BE2C (cell line): ENCODE measurements around the gene NHERF1. TPM values are rescaled to one million over a fixed set of nuclear protein-coding genes. Genes with fewer than 3 reads are reported as not detected.

Source experiments
- DNase-seq: peaks from one replicate; pipeline ENCODE4 v3.0.0-alpha.2; 2020
- H3K27me3 ChIP-seq: fragments of 250-450 bp; sonication (Bioruptor Pico); 2 replicates; pipeline ENCODE4 v1.5.1; 2020; ENCODE audit warnings: mild to moderate bottlenecking
- H3K36me3 ChIP-seq: fragments of 250-450 bp; sonication (Bioruptor Pico); 2 replicates; pipeline ENCODE4 v1.5.1; 2020; ENCODE audit warnings: mild to moderate bottlenecking
- H3K4me1 ChIP-seq: fragments of 250-450 bp; sonication (Bioruptor Pico); 2 replicates; pipeline ENCODE4 v1.5.1; 2020
- H3K4me3 ChIP-seq: 2 replicates; pipeline ENCODE4 v1.5.1; 2011; ENCODE audit warnings: low read depth, low read length
- H3K9me3 ChIP-seq: fragments of 250-450 bp; sonication (Bioruptor Pico); 2 replicates; pipeline ENCODE4 v1.5.1; 2020
- polyA plus RNA-seq: library from polyadenylated mRNA; unstranded; fragments of >200 nt; gene quantifications from one replicate; pipeline ENCODE4 v1.2.1, GENCODE V29; 2012; ENCODE audit warnings: low read depth, missing spikeins; ENCODE audit not compliant: insufficient read length, insufficient read depth
- TF ChIP-seq, protein P1 (sequence below): IDR thresholded peaks from 2 replicates; pipeline ENCODE4 v1.5.1; 2012; ENCODE audit warnings: mild to moderate bottlenecking, low read depth, low read length

NHERF1 gene
- 74.2 TPM for polyA plus RNA-seq

GRCh38 chr17:74748529-74749278, at the start of gene NHERF1:
NHERF1 (plus strand) TSS chr17:74748628; CDS start chr17:74748847, 219 bp downstream.
- TF ChIP-seq, protein P1, sequence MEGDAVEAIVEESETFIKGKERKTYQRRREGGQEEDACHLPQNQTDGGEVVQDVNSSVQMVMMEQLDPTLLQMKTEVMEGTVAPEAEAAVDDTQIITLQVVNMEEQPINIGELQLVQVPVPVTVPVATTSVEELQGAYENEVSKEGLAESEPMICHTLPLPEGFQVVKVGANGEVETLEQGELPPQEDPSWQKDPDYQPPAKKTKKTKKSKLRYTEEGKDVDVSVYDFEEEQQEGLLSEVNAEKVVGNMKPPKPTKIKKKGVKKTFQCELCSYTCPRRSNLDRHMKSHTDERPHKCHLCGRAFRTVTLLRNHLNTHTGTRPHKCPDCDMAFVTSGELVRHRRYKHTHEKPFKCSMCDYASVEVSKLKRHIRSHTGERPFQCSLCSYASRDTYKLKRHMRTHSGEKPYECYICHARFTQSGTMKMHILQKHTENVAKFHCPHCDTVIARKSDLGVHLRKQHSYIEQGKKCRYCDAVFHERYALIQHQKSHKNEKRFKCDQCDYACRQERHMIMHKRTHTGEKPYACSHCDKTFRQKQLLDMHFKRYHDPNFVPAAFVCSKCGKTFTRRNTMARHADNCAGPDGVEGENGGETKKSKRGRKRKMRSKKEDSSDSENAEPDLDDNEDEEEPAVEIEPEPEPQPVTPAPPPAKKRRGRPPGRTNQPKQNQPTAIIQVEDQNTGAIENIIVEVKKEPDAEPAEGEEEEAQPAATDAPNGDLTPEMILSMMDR = peak; percentile 17
- no peaks in the 10 kb centered on the region for H3K9me3 ChIP-seq
- no peaks in the 10 kb centered on the region for H3K36me3 ChIP-seq
- H3K27me3 ChIP-seq = no peaks in the 10 kb centered on the region
- DNase-seq = peak; percentile 98
- peak within 1 kb of the TSS; percentile 87 for H3K4me3 ChIP-seq
- no peaks in the 10 kb centered on the region for H3K4me1 ChIP-seq

DNA sequence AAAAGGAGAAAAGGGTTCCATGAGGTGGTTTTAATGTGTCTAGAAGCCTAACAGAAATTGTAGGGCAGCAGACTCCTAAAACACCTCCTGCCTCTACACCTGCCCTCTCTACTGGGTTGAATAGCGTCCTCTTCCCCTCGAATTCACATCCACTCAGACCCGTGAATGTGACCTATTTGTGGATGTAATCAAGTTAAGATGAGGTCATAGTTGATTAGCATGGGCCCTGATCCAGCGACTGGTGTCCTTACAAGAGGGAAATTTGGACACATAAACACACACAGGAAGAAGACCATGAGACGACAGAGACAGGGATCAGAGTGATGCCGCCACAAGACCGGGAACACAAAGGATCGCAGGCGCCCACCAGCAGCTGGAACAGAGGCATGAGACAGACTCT, 49.2 kb upstream of the NHERF1 start:
- Histone ChIP-seq H3K36me3 (no peaks in the 10 kb centered on the region), H3K4me1 (no peaks in the 10 kb centered on the region), H3K4me3 (no peak overlapping the region), H3K27me3 (peaks cover 4% of the 10 kb centered on the region; the same call in 1 of the 2 replicates), H3K9me3 (no peaks in the 10 kb centered on the region)
- TF ChIP-seq, protein P1 = no peak
- no peak for DNase-seq

DNA sequence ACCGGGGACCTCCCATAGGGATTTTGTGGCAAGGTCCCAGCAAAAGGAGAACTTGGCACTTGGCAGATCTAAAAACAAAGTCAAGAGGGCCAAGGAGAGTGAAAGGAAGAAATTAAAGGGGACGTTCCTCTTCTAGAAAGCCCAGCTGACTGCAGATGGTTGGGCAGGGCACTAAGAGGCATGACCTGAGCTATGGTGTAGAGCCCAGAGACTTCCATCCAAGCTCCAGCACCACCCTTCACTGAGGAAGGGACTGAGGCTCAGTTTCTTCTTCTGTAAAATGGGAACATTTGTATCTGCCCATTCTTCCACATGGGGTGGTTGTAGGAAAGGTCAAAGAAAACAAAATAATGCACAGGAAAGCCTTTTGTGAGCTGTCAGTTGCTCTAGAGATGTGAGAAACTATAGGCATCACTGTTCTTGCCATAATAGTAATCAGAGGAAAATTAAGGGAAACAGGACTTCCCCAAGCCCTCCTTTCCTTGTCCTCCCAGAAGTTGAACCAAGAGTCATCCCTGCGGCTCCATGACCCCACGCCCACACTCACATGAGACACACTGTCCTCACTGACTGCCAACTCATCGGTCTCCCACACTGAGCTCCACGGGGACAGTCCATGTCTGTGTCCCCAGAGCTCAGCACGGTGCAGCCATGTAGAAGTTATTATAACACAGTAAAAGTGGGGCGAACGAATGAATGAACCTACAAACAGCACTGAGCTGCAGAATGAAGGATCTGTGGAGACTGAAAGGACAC, 46.1 kb upstream of the NHERF1 start:
- TF ChIP-seq, protein P1 = no peak
- H3K27me3 ChIP-seq = no peaks in the 10 kb centered on the region
- H3K4me3 ChIP-seq = no peak overlapping the region
- no peak for DNase-seq
- no peaks in the 10 kb centered on the region for H3K4me1 ChIP-seq
- no peaks in the 10 kb centered on the region for H3K9me3 ChIP-seq
- no peaks in the 10 kb centered on the region for H3K36me3 ChIP-seq

DNA sequence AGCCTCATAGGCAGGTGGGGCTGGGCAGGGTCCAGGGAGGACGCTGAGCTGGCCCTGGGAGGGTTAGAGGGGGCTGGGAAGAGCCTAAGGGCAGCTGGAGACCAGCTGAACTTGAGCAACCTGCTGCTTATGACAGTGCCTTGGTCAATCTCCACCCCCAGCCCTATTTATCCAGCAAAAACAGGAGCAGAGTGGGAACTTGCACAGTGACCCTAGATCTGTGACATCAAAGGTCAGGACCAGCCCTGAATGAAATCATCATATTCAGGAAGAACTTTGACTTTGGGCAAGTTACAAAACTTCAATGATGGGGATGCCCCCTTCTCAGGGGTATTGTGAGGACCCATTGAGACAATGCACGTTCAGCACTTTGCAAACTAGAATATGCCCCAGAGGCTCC, 45.1 kb upstream of the NHERF1 start:
- Histone ChIP-seq H3K27me3 (no peaks in the 10 kb centered on the region), H3K9me3 (no peaks in the 10 kb centered on the region), H3K36me3 (no peaks in the 10 kb centered on the region), H3K4me1 (no peaks in the 10 kb centered on the region), H3K4me3 (no peak overlapping the region)
- no peak for DNase-seq
- TF ChIP-seq, protein P1 = no peak

DNA sequence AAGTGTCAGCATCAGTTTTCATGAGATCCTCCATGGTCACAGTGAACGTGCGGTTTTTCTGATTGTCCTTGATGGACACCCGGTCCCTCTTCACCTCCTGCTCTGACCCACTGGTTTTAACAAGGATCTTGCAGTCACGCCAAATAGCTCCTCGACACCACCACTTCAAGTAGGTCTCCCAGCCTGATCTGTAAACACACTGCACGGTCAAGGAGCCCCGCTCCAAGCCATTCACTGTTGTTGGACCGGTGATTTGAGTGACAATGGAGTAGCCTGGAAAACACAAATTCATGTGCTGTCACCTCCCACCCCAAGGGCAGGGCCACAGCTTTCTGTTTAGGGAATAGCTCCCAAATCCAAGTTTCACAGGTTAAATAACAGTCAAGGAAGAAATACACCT, 43.9 kb upstream of the NHERF1 start:
- Histone ChIP-seq H3K36me3 (no peaks in the 10 kb centered on the region), H3K27me3 (no peaks in the 10 kb centered on the region), H3K4me1 (no peaks in the 10 kb centered on the region), H3K4me3 (no peak overlapping the region), H3K9me3 (no peaks in the 10 kb centered on the region)
- no peak for DNase-seq
- TF ChIP-seq, protein P1 = no peak
